CD4-positive, alpha-beta T cell treated with Interleukin-12 subunit alpha and Interleukin-12 subunit beta, for 1 hour (primary cell): Measurements from ENCODE around the gene H1-8.

Experiments used
- DNase-seq: peaks from one replicate; pipeline ENCODE4 v3.0.0-alpha.2; 2020

Gene H1-8

DNA sequence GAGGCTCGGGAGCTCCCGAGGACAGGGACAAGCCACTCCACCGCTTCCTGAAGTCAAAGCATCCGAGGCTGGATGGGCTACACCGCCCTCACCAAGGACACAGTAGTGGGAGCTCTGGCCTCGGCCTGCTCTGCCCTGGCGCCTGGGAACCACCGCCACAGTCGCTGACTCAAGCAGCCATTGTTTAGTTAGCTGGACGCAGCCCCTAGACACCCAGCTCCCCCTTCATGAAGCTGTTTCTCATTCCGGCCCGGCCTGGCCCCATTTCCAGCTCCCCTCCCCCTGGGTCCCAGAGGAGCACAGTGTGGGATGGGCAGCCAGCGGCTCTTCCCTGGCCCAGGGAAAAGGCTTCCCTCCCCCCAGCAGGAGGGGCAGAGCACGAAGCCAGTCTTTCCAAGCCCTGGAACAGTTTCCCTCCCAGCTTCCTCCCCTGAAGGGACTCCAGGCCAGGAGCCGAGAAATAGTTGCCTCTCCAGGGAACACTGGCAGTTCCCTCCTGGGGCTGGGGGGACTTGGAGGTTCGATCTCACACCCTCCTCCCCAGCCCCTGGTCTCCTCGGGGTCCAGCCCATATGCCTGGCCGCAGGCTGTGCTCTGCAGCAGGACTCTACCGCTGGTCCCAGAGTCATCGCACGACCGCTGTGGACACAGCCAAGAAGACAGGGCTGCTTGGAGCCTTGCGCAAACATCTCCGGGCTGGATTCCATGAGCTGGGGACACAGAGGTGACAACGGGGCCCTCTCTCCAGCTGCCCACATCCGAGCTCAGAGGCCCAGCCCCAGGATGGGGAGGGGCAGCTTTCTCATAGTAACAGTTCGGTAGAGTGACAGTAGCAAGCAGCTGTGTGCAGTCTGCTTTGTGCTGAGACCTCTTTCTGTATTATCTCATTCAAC is 53.5 kb downstream of the H1-8 start:
- no peak for DNase-seq

GRCh38 chr3:129597087-129597999 is 54.4 kb downstream of the H1-8 start:
- DNase-seq, result no peak

GRCh38 chr3:129598000-129598381 is 55.0 kb downstream of the H1-8 start:
- no peak for DNase-seq

GRCh38 chr3:129598484-129598883 is 55.5 kb downstream of the H1-8 start:
- DNase-seq, result no peak

- DNase-seq, result no peak
Measured at GRCh38 chr3:129599073-129599472, 56.1 kb downstream of the H1-8 start.

DNA sequence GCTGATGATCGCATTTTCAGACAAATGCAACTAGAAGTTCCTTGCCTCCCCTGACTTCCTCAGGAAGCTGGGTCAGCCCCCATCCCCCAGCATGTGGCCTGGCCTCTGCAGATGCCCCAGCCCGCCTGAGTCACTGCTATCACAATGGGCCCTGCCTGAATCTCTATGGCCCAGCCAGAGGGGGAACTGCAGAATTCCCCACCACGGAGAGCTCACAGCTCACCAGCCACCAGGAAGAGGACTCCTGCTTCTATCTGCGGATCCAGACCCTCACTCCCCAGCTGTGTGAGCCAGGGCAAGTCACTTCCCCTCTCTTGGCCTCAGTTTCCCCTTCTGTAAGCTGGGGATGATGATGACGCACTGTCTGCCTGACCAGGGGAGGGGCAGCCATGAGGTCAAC is 56.6 kb downstream of the H1-8 start:
- no peak for DNase-seq

DNA sequence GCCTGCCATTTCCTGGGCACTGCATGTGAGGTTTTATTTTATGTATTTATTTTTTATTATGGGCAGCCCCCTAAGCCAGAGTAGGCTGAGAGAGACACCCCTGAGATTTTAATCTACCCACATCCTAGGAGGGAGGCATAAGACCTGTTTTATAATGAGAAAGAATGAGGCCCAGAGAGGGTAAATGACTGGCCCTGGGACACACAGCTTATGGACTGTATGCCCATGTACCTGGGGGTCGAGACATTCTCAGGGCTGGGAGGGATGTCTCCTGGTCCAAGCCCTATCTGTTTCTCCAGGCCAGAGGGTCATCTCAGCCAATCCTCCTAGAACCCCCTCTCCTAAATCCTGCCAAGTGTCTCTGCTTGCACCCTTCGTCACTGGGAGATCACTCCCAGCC is 57.4 kb downstream of the H1-8 start:
- DNase-seq, result no peak
